Globus pallidus (tissue), 1 donor: ENCODE data around the gene TMEM42.
"Not testable (repeated sequence)": the region's sequence is repeated elsewhere in the genome, so short reads cannot be mapped to it uniquely, and the experiment has no call there.

Experiments used
- DNase-seq: peaks from one replicate; pipeline ENCODE4 v3.0.0-alpha.2; 2015; ENCODE audit warnings: low spot score

TMEM42 gene

GRCh38 chr3:44861412-44862225 is at the start of gene TMEM42:
TSS of gene TMEM42 (plus strand) at chr3:44861912. CDS start at chr3:44861925, 13 bp downstream.
- peak; percentile 92 for DNase-seq

- DNase-seq, result no peak
Measured at GRCh38 chr3:44814751-44815150, 47.0 kb upstream of the TMEM42 start.

- DNase-seq, result not testable (repeated sequence)
Measured at GRCh38 chr3:44816334-44816733, 45.4 kb upstream of the TMEM42 start.

GRCh38 chr3:44821206-44821605 is 40.5 kb upstream of the TMEM42 start:
- not testable (repeated sequence) for DNase-seq

- no peak for DNase-seq
Measured at GRCh38 chr3:44825264-44825925, 36.3 kb upstream of the TMEM42 start.

- no peak for DNase-seq
Measured at GRCh38 chr3:44827196-44827595, 34.5 kb upstream of the TMEM42 start.

GRCh38 chr3:44831232-44831631 is 30.5 kb upstream of the TMEM42 start:
- DNase-seq, result no peak

GRCh38 chr3:44832032-44832431 is 29.7 kb upstream of the TMEM42 start:
- DNase-seq, result no peak

- DNase-seq, result no peak
Measured at GRCh38 chr3:44832965-44833364, 28.7 kb upstream of the TMEM42 start.

GRCh38 chr3:44833394-44833793 is 28.3 kb upstream of the TMEM42 start:
- DNase-seq, result no peak

GRCh38 chr3:44835684-44836083 is 26.0 kb upstream of the TMEM42 start:
- DNase-seq, result no peak

- DNase-seq, result no peak
Measured at GRCh38 chr3:44842376-44842775, 19.3 kb upstream of the TMEM42 start.

- DNase-seq, result no peak
Measured at GRCh38 chr3:44845528-44846520, 15.9 kb upstream of the TMEM42 start.

GRCh38 chr3:44848634-44849033 is 13.1 kb upstream of the TMEM42 start:
- DNase-seq, result no peak

- not testable (repeated sequence) for DNase-seq
Measured at GRCh38 chr3:44856663-44857062, 5.0 kb upstream of the TMEM42 start.

GRCh38 chr3:44860117-44860516 is 1.6 kb upstream of the TMEM42 start:
- DNase-seq, result no peak

- no peak for DNase-seq
Measured at GRCh38 chr3:44862226-44862637, 520 bp downstream of the TMEM42 start.

GRCh38 chr3:44865272-44866035 is 3.7 kb downstream of the TMEM42 start:
- no peak for DNase-seq

GRCh38 chr3:44867421-44868111 is 5.9 kb downstream of the TMEM42 start:
- DNase-seq, result no peak

GRCh38 chr3:44870375-44871061 is 8.8 kb downstream of the TMEM42 start:
- DNase-seq, result no peak
